ENCODE measurements around the gene MYH14. TPM values are rescaled to one million over a fixed set of nuclear protein-coding genes. Genes with fewer than 3 reads are reported as not detected.

MYH14 gene
- total and polyA plus RNA-seq, 10 of the 15 experiments (the other 5 are each of a cell fraction or from before 2014, with no cell fraction given): 0.06 to 0.69 (median 0.15) TPM; not detected in 4

GRCh38 chr19:50325310-50326100, 122.1 kb downstream of the MYH14 start (continued):
- TF ChIP-seq SKIL (IDR thresholded peaks at IDR 0.05; ENCODE audit: low read depth, poor library complexity, severe bottlenecking): no peak
- no peak for TF ChIP-seq MYB (IDR thresholded peaks at IDR 0.05; ENCODE audit: borderline replicate concordance, low read depth, low read length)
- TF ChIP-seq SP1 (IDR thresholded peaks at IDR 0.05; ENCODE audit: low read depth, low read length): peak; percentile 63
- no peak for TF ChIP-seq POLR2A (IDR thresholded peaks at IDR 0.05; ENCODE audit: low read depth, low read length)
- TF ChIP-seq NFXL1 (IDR thresholded peaks at IDR 0.05; ENCODE audit: borderline replicate concordance): no peak
- no peak for TF ChIP-seq EP300 (IDR thresholded peaks at IDR 0.05; ENCODE audit: borderline replicate concordance in 1 of 2, control insufficient read depth in 1 of 2, low read depth in 2 of 2, low read length in 2 of 2)
- no peak for TF ChIP-seq PML (IDR thresholded peaks at IDR 0.05; ENCODE audit: low read length)
- no peak for TF ChIP-seq MTA2 (IDR thresholded peaks at IDR 0.05; ENCODE audit: low read depth)
- no peak for TF ChIP-seq CREM (IDR thresholded peaks at IDR 0.05; ENCODE audit: low read depth)
- TF ChIP-seq ZBTB33 (IDR thresholded peaks at IDR 0.05): no peak
- no peak for TF ChIP-seq WRNIP1 (IDR thresholded peaks at IDR 0.05; ENCODE audit: borderline replicate concordance, low read depth, low read length)
- no peak for TF ChIP-seq SMAD5 (IDR thresholded peaks at IDR 0.05; ENCODE audit: low read depth)
- no peak; the same call in 1 of the 2 replicates for TF ChIP-seq BACH1 (IDR thresholded peaks at IDR 0.05; ENCODE audit: borderline replicate concordance)
- TF ChIP-seq HDAC6 (IDR thresholded peaks at IDR 0.05; ENCODE audit: unreplicated experiment): no peak
- TF ChIP-seq BHLHE40 (IDR thresholded peaks at IDR 0.05; ENCODE audit: borderline replicate concordance in 1 of 2, low read depth in 2 of 2, low read length in 1 of 2): peak in 1 of 2 experiments; percentile 51; a peak in 1 of 4 replicates
- TF ChIP-seq BMI1 (IDR thresholded peaks at IDR 0.05; ENCODE audit: borderline replicate concordance): no peak
- peak; percentile 25; the same call in 1 of the 2 replicates for TF ChIP-seq ESRRA (IDR thresholded peaks at IDR 0.05; ENCODE audit: low read length)
- no peak for TF ChIP-seq NBN (IDR thresholded peaks at IDR 0.05)
- no peak for TF ChIP-seq MTA3 (IDR thresholded peaks at IDR 0.05; ENCODE audit: borderline replicate concordance, low read length)
- 0 out of 3 replicates have a peak, but pooled peaks of 1 of the 2 experiments have one; percentile 42 for TF ChIP-seq EGR1 (IDR thresholded peaks at IDR 0.05; ENCODE audit: borderline replicate concordance in 1 of 2, low read depth in 2 of 2, low read length in 2 of 2)
- no peak for TF ChIP-seq SREBF1 (IDR thresholded peaks at IDR 0.05; ENCODE audit: low read length)
- no peak for TF ChIP-seq RAD21 (IDR thresholded peaks at IDR 0.05; ENCODE audit: insufficient read depth, low read depth, low read length)
- TF ChIP-seq PBX3 (IDR thresholded peaks at IDR 0.05; ENCODE audit: insufficient replicate concordance, low read depth, low read length): no peak
- peak; percentile 52; the same call in 1 of the 2 replicates for TF ChIP-seq NKRF (conservative IDR thresholded peaks at IDR 0.05)

Measured in GM12878 (cell line).